Mucosa of descending colon (tissue), 3 donors: ENCODE data around the gene SLC15A1. TPM values are rescaled to one million over a fixed set of nuclear protein-coding genes. Genes with fewer than 3 reads are reported as not detected.
A peak's percentile ranks its signal among the peaks of the same experiment; 100 is the strongest.

Experiments used
- ATAC-seq: fragments of 200-7000 bp; cut with Tn5 transposase; one replicate; pipeline ENCODE4 v1.9.1; 2020; ENCODE audit warnings: mild to moderate bottlenecking, moderate library complexity
- DNase-seq, 3 donors: peaks; one replicate each; pipeline ENCODE4 v3.0.0-alpha.2; 2020
- H3K36me3 ChIP-seq: fragments of 200-600 bp; one replicate; pipeline ENCODE4 v1.8.0; 2021; ENCODE audit warnings: low read depth, mild to moderate bottlenecking
- H3K4me1 ChIP-seq: fragments of 200-600 bp; one replicate; pipeline ENCODE4 v1.8.0; 2021; ENCODE audit warnings: low read depth, mild to moderate bottlenecking
- H3K4me3 ChIP-seq: fragments of 200-600 bp; one replicate; pipeline ENCODE4 v1.8.0; 2021; ENCODE audit warnings: mild to moderate bottlenecking
- H3K9me3 ChIP-seq: fragments of 200-600 bp; one replicate; pipeline ENCODE4 v1.8.0; 2021; ENCODE audit warnings: mild to moderate bottlenecking
- intact Hi-C, 2 donors: fragments of 100-400 bp; cut with DNase I in 1 of 2; cut with micrococcal nuclease in 1 of 2; formaldehyde crosslinking; loops; one replicate each; pipeline versions ENCODE4 v1.11.0 to v1.11.1; 2022; cut with DNase I, micrococcal nuclease
- total RNA-seq, 3 donors: library from RNA; stranded (reverse); fragmentation: NEBNext Ultra II Directional in 2 of 3; extraction: Animal tissue kit (Norgen Biotek cat#: 25700) in 2 of 3; gene quantifications; one replicate each; pipeline versions ENCODE4 v1.2.1 to v1.2.4, GENCODE V29; 2021 to 2023
- TF ChIP-seq, protein P1 (sequence below): fragments of 200-600 bp; IDR thresholded peaks from one replicate; pipeline ENCODE4 v1.8.0; 2022; ENCODE audit warnings: antibody characterized with exemption, mild to moderate bottlenecking
- donor health status: DM: no; HTN: no; CAD: no; lungs with moderate emphysema.
- donor health status: DM: no; HTN: no; CAD: no.
- donor health status: DM: no; HTN: yes; CAD: no.

SLC15A1 gene
- total RNA-seq, 3 donors from 2014 or later: 27.2 to 45.1 (median 37.9) TPM

DNA sequence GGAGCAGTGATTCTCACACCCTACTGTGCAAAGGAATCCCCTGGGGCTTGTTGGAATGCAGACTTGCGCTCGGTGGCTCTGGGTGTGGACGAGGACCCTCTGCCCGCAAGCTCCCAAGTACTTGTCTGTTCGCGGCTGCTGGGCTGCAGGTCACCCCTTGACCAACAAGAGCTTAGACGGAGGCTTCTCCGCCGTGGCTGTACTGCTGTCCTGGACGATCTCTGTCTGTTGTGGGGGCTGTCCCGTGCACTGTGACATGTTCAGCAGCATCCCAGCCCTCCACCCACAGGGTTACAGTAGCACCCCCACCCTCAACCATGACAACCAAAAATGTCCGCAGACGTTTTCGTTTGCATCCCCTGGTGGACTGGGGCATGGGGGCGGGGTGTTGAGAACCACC is 22.9 kb upstream of the SLC15A1 start:
- intact Hi-C loops: no loop called here
- DNase-seq (no peak), ATAC-seq (no peak)
- Histone ChIP-seq H3K4me1 (peaks cover 4% of the 10 kb centered on the region), H3K4me3 (no peak overlapping the region), H3K9me3 (no peaks in the 10 kb centered on the region), H3K36me3 (no peaks in the 10 kb centered on the region)
- TF ChIP-seq, protein P1, sequence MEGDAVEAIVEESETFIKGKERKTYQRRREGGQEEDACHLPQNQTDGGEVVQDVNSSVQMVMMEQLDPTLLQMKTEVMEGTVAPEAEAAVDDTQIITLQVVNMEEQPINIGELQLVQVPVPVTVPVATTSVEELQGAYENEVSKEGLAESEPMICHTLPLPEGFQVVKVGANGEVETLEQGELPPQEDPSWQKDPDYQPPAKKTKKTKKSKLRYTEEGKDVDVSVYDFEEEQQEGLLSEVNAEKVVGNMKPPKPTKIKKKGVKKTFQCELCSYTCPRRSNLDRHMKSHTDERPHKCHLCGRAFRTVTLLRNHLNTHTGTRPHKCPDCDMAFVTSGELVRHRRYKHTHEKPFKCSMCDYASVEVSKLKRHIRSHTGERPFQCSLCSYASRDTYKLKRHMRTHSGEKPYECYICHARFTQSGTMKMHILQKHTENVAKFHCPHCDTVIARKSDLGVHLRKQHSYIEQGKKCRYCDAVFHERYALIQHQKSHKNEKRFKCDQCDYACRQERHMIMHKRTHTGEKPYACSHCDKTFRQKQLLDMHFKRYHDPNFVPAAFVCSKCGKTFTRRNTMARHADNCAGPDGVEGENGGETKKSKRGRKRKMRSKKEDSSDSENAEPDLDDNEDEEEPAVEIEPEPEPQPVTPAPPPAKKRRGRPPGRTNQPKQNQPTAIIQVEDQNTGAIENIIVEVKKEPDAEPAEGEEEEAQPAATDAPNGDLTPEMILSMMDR: no peak

DNA sequence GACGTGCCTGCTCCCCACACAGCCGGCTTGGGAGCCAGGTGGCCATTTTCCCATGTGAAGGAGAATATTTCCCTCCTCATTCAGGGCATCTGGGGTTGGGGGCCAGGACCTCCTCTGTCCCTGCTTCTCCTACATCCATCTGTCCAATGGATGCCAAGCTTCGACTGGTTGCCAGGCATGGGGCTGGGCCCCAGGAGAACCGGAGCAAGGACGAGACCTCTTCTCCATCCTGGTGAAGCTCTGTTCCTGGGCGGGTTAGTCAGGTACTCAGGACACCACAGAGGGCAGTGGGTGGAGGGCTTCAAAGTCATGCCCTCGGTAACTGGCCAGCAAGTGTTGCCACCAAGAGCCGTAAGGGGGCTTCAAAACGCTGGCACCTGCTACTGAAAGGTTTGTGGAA is 22.3 kb upstream of the SLC15A1 start:
- no peak for ATAC-seq
- TF ChIP-seq, protein P1: no peak
- no peak for DNase-seq
- peaks cover 3% of the 10 kb centered on the region for H3K9me3 ChIP-seq
- peaks cover 4% of the 10 kb centered on the region for H3K4me1 ChIP-seq
- H3K4me3 ChIP-seq: no peak overlapping the region
- no peaks in the 10 kb centered on the region for H3K36me3 ChIP-seq
- intact Hi-C loops: no loop called here

DNA sequence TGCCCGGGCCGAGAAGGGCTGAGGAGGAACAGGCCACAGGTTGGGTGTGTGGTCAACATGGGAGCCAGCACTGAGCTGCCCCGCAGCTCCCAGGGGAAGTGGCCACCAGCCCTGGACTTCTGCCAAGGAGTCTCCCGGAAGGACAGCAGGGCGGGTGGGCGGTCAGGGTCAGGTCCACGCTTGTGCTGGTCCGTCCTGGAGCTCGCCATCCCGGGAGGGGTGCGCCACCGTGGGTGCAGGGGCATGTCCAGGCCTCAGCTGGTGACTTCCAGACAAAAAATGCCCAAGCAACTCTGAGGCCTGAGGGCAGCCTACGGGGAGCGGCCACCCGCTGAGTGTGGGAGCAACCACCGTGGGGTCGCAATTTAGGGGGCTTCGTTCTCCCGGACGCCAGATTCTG is 21.4 kb upstream of the SLC15A1 start:
- Histone ChIP-seq H3K36me3 (no peaks in the 10 kb centered on the region), H3K9me3 (peaks cover 4% of the 10 kb centered on the region), H3K4me1 (peaks cover 4% of the 10 kb centered on the region), H3K4me3 (no peak overlapping the region)
- no peak for DNase-seq
- no peak for ATAC-seq
- intact Hi-C loops: no loop called here
- TF ChIP-seq, protein P1: no peak

DNA sequence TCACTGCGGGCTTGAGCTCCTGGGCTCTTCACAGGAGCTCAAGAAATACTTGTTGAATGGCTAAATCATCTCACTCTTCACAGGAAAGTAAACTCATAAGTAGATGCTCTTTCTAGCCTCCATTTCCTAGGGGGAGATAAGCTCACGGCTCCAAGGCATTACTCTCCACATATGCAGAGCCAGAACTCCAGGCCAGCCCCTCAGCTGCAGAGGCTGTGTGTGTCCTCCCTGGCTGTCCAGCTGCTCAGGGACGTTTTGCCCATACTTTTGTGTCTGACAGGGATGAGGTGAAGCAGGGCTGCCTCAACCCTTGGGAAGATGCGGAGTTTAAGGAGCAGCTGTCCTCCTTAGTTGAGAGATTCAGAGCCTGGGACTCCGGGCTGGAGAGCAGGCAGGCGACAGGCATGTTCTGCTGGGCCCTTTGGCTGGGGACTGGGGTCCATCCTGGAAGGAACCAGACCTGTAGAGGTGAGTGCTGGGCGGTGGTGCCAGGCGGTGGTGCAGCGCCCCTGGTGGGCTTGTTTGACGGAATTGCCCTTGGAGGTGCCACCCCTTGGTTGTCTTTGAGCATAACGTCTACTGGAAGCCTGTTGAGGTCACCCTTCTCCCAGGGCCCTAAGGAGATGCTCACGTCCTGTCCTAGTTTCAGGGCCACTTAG is 20.5 kb upstream of the SLC15A1 start:
- TF ChIP-seq, protein P1: no peak
- H3K36me3 ChIP-seq: no peaks in the 10 kb centered on the region
- H3K4me1 ChIP-seq: peaks cover 4% of the 10 kb centered on the region
- no peak overlapping the region for H3K4me3 ChIP-seq
- peaks cover 4% of the 10 kb centered on the region for H3K9me3 ChIP-seq
- no peak for DNase-seq
- no peak for ATAC-seq
- intact Hi-C loops: no loop called here

DNA sequence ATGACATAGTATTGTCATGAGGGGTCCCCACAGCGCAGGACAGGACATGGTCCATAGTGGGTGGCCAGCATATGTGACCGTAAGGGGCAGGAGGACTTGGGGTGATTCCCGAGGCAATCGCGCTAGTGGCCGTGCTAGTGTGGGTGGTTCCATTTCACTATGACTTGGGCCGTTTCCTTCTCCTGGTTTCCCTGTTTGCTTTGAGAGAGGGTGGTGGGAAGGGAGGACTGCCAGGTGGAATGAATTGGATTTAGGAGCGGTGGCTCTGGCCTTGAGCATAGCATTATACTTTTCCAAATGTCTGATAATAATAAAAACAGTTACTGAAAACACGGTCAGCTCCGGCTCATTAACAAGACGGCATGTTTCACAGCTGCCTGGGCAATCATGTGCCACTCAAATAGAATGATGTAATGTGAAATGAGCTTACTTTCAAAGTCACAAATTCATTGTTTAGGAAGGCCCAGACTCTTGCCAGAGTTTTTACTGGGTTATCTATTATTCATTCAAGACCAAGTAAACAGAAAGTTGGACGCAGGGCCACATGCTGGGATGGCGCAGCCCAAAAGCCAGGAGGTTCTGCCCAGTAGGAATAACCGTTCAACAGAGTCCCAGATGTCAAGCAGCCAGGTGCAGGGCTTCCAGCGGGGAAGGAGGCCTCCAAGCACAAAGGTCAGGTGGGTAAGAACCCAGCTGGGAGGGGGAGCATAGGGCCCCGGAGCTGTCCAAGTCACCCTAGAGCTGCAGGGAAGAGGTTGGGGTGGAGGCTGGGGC is 19.6 kb upstream of the SLC15A1 start:
- peaks cover 4% of the 10 kb centered on the region for H3K9me3 ChIP-seq
- H3K36me3 ChIP-seq: no peaks in the 10 kb centered on the region
- H3K4me3 ChIP-seq: no peak overlapping the region
- ATAC-seq: peak; percentile 37
- TF ChIP-seq, protein P1: no peak
- intact Hi-C loops: no loop called here
- DNase-seq: no peak
- H3K4me1 ChIP-seq: peaks cover 4% of the 10 kb centered on the region
